Measurements from ENCODE around the gene MYRF. TPM values are rescaled to one million over a fixed set of nuclear protein-coding genes. Genes with fewer than 3 reads are reported as not detected.

Gene MYRF
- total RNA-seq, 2 donors from 2014 or later, result 33.2 to 47.5 TPM

- no peak for TF ChIP-seq POLR2A (IDR thresholded peaks at IDR 0.05)
- TF ChIP-seq, protein P1, sequence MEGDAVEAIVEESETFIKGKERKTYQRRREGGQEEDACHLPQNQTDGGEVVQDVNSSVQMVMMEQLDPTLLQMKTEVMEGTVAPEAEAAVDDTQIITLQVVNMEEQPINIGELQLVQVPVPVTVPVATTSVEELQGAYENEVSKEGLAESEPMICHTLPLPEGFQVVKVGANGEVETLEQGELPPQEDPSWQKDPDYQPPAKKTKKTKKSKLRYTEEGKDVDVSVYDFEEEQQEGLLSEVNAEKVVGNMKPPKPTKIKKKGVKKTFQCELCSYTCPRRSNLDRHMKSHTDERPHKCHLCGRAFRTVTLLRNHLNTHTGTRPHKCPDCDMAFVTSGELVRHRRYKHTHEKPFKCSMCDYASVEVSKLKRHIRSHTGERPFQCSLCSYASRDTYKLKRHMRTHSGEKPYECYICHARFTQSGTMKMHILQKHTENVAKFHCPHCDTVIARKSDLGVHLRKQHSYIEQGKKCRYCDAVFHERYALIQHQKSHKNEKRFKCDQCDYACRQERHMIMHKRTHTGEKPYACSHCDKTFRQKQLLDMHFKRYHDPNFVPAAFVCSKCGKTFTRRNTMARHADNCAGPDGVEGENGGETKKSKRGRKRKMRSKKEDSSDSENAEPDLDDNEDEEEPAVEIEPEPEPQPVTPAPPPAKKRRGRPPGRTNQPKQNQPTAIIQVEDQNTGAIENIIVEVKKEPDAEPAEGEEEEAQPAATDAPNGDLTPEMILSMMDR (IDR thresholded peaks at IDR 0.05), result peak; percentile 45 to 90 (median 86)
- Histone ChIP-seq H3K27me3 (no peaks in the 10 kb centered on the region), H3K4me1 (peaks cover 31% of the 10 kb centered on the region), H3K36me3 (replicated peaks in 1 of 2; ENCODE audit: insufficient read depth in 1 of 2, low read depth in 2 of 2) (peaks cover 6 to 8% of the 10 kb centered on the region in 2 donors), H3K27ac (peak overlapping the region; percentile 69 to 82 (median 70)), H3K9me3 (no peaks in the 10 kb centered on the region), H3K4me3 (no peak overlapping the region)
- ATAC-seq (peak; percentile 76), DNase-seq (peak; percentile 76 to 86 (median 82))
- intact Hi-C loops (cut with DNase I), result no loop called here
- WGBS, 2 donors, result 57 to 59% methylated on average over 8 to 9 of the region's 9 CpGs
Measured at GRCh38 chr11:61776561-61777075, 24.2 kb downstream of the MYRF start.

- ATAC-seq (peak; percentile 80), DNase-seq (peak; percentile 79 to 91 (median 88))
- 30 to 87% methylated on average over 10 to 59 of the region's 67 CpGs for WGBS, 2 donors
- Histone ChIP-seq H3K36me3 (replicated peaks in 1 of 2; ENCODE audit: insufficient read depth in 1 of 2, low read depth in 2 of 2) (peaks cover 6 to 8% of the 10 kb centered on the region in 2 donors), H3K9me3 (no peaks in the 10 kb centered on the region), H3K27me3 (no peaks in the 10 kb centered on the region), H3K4me1 (peaks cover 23% of the 10 kb centered on the region), H3K27ac (peak overlapping the region; percentile 69 to 82 (median 70)), H3K4me3 (no peak overlapping the region)
- TF ChIP-seq POLR2A (IDR thresholded peaks at IDR 0.05), result peak in 1 of 3 donors; percentile 28
- TF ChIP-seq, protein P1 (IDR thresholded peaks at IDR 0.05), result peak in 1 of 7 experiments; percentile 20
- intact Hi-C loops (cut with DNase I), result no loop called here
Measured at GRCh38 chr11:61777234-61778090, 25.0 kb downstream of the MYRF start.

GRCh38 chr11:61778357-61778886 lies 26.0 kb downstream of the MYRF start:
- 85 to 87% methylated on average over 11 of the region's 11 CpGs for WGBS, 2 donors
- H3K27me3 ChIP-seq, result no peaks in the 10 kb centered on the region
- H3K4me1 ChIP-seq, result peaks cover 22% of the 10 kb centered on the region
- no peak for TF ChIP-seq POLR2A (IDR thresholded peaks at IDR 0.05)
- TF ChIP-seq, protein P1 (IDR thresholded peaks at IDR 0.05), result no peak
- no peak overlapping the region for H3K4me3 ChIP-seq
- ATAC-seq (no peak), DNase-seq (no peak)
- intact Hi-C loops (cut with DNase I), result no loop called here
- H3K27ac ChIP-seq, result peak overlapping the region in 1 of 4 donors; percentile 69
- peaks cover 6 to 8% of the 10 kb centered on the region in 2 donors for H3K36me3 ChIP-seq (replicated peaks in 1 of 2; ENCODE audit: insufficient read depth in 1 of 2, low read depth in 2 of 2)
- H3K9me3 ChIP-seq, result no peaks in the 10 kb centered on the region

DNA sequence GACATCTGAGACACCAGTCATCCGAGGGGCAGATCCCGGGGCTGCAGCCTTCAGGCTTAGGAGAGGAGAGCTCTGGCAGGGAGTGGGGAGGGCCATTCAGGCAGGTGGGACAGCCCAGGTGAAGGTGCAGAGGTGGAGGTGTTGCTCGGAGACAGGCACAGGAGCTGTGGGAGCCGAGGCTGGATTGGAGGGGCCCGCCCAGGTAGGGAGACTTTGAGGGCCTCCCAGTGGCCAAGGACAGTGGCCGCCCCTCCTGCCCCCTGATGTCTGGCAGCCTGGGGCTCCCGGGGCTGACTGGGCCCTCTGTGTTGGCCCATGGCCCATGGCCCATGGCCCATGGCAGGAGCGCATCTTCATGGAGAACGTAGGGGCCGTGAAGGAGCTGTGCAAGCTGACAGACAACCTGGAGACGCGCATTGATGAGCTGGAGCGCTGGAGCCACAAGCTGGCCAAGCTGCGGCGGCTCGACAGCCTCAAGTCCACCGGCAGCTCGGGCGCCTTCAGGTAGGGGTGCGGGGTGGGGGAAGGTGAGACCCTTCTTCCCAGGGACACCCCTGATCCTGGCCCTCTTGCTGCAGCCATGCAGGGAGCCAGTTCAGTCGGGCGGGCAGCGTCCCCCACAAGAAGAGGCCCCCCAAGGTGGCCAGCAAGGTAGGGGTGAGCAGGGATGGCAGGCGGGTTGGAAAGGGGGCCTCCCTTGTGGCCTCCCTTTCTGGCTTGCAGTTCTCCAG lies 26.6 kb downstream of the MYRF start:
- 87 to 91% methylated on average over 24 of the region's 24 CpGs for WGBS, 2 donors
- no peak for ATAC-seq
- Histone ChIP-seq H3K4me3 (no peak overlapping the region), H3K9me3 (no peaks in the 10 kb centered on the region), H3K4me1 (peaks cover 22% of the 10 kb centered on the region), H3K27me3 (no peaks in the 10 kb centered on the region), H3K27ac (no peak overlapping the region), H3K36me3 (replicated peaks in 1 of 2; ENCODE audit: insufficient read depth in 1 of 2, low read depth in 2 of 2) (peaks cover 0 to 15% of the 10 kb centered on the region in 2 donors)
- DNase-seq, result no peak
- TF ChIP-seq, protein P1 (IDR thresholded peaks at IDR 0.05), result no peak
- TF ChIP-seq POLR2A (IDR thresholded peaks at IDR 0.05), result no peak
- intact Hi-C loops (cut with DNase I), result no loop called here
